Lung (tissue), 16 donors: Measurements from ENCODE around the gene COX17. TPM values are rescaled to one million over a fixed set of nuclear protein-coding genes. Genes with fewer than 3 reads are reported as not detected.

Experiments
- ATAC-seq: fragments of 200-7000 bp; cut with Tn5 transposase; one replicate; pipeline ENCODE4 v1.9.1; 2020; ENCODE audit warnings: moderate number of reproducible peaks; ENCODE audit not compliant: insufficient read depth, low FRiP score
- DNase-seq, 3 donors: peaks; one replicate each; pipeline ENCODE4 v3.0.0-alpha.2; 2013 to 2017
- H3K27ac ChIP-seq, 2 donors: one replicate each; pipeline ENCODE4 v1.5.1; 2013; ENCODE audit warnings: mild to moderate bottlenecking in 2 of 2, moderate library complexity in 2 of 2, control low read depth in 1 of 2, inconsistent platforms in 1 of 2, low read depth in 1 of 2, low read length in 1 of 2
- H3K27me3 ChIP-seq, 3 donors: one replicate each; pipeline ENCODE4 v1.5.1; 2013; ENCODE audit warnings: low read length in 2 of 3; ENCODE audit not compliant: control insufficient read depth in 3 of 3, insufficient read depth in 3 of 3
- H3K36me3 ChIP-seq, 4 donors: one replicate each; pipeline ENCODE4 v1.5.1; 2013; ENCODE audit warnings: low read length in 4 of 4, mild to moderate bottlenecking in 1 of 4, moderate library complexity in 1 of 4; ENCODE audit not compliant: control insufficient read depth in 4 of 4, insufficient read depth in 4 of 4
- H3K4me1 ChIP-seq, 5 donors: one replicate each; pipeline ENCODE4 v1.5.1; 2013; ENCODE audit warnings: low read length in 5 of 5, mild to moderate bottlenecking in 2 of 5, moderate library complexity in 1 of 5; ENCODE audit not compliant: control insufficient read depth in 5 of 5, insufficient read depth in 5 of 5
- H3K4me3 ChIP-seq: one replicate; pipeline ENCODE4 v1.5.1; 2013; ENCODE audit warnings: mild to moderate bottlenecking, control low read depth, moderate library complexity
- H3K9ac ChIP-seq, 2 donors: one replicate each; pipeline ENCODE4 v1.5.1; 2013; ENCODE audit warnings: low read length in 2 of 2, control low read depth in 1 of 2; ENCODE audit not compliant: insufficient read depth in 1 of 2
- H3K9me3 ChIP-seq, 4 donors: one replicate each; pipeline ENCODE4 v1.5.1; 2013; ENCODE audit warnings: low read length in 3 of 4, mild to moderate bottlenecking in 1 of 4, moderate library complexity in 1 of 4; ENCODE audit not compliant: control insufficient read depth in 4 of 4, insufficient read depth in 3 of 4
- WGBS, 2 donors: extraction: QIAGEN DNeasy Blood & Tissue Kit; methylation state at CpG; one replicate each; pipeline ENCODE4 v1.1.7; 2013; 5-methylcytosine and 5-hydroxymethylcytosine counted together
- long read RNA-seq, 5 donors: transcript quantifications; one replicate each; lab custom pipeline, GENCODE V29; 2026
- polyA plus RNA-seq, 2 donors: library from polyadenylated mRNA; stranded (reverse); fragments of 200-250 nt; gene quantifications; one replicate each; pipeline ENCODE4 v1.2.1, GENCODE V29; 2013
- total RNA-seq, 2 donors: library from RNA; depleted of rRNA in 1 of 2; stranded (reverse); fragments of >200 nt in 1 of 2; gene quantifications; one replicate each; pipeline ENCODE4 v1.2.1, GENCODE V29; 2014 to 2021
- TF ChIP-seq, protein P1 (sequence below): IDR thresholded peaks from 2 replicates; pipeline ENCODE4 v1.5.1; 2012; ENCODE audit warnings: mild to moderate bottlenecking; ENCODE audit errors: control extremely low read depth, extremely low read depth
- donor health status: control.
- donor health status: control.
- donor health status: Bipolar disorder and iron deficiency.
- donor health status: healthy.
- donor health status: DM: yes; HTN: yes; CAD: no.

COX17 gene, protein sequence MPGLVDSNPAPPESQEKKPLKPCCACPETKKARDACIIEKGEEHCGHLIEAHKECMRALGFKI
- total RNA-seq (10 to 100 TPM; 43.8 to 57.6 TPM), polyA plus RNA-seq (100 to 1,000 TPM in 1 of 2 donors, 10 to 100 TPM in 1; 99.1 to 261 TPM)
- long read RNA-seq, donor 1, transcript COX17-201 (3 exons, 684 nt) = major isoform, 37 of 45 reads
- long read RNA-seq, donor 1, partial matches to known transcripts = 0 of 45 reads
- long read RNA-seq, donor 1, other reads (novel, unspliced or antisense) = 5 of 45 reads
- long read RNA-seq, donor 2, transcript COX17-201 (3 exons, 684 nt) = major isoform, 20 of 23 reads
- long read RNA-seq, donor 2, partial matches to known transcripts = 0 of 23 reads
- long read RNA-seq, donor 2, other reads (novel, unspliced or antisense) = 0 of 23 reads
- long read RNA-seq, donor 3, transcript COX17-201 (3 exons, 684 nt) = major isoform, 20 of 21 reads
- long read RNA-seq, donor 3, partial matches to known transcripts = 0 of 21 reads
- long read RNA-seq, donor 3, other reads (novel, unspliced or antisense) = 0 of 21 reads
- long read RNA-seq, donor 4, transcript COX17-201 (3 exons, 684 nt) = major isoform, 16 of 18 reads
- long read RNA-seq, donor 4, partial matches to known transcripts = 0 of 18 reads
- long read RNA-seq, donor 4, other reads (novel, unspliced or antisense) = 0 of 18 reads
- long read RNA-seq, donor 5, transcript COX17-207 (2 exons, 565 nt) = minor isoform, 6 of 51 reads
- long read RNA-seq, donor 5, transcript COX17-201 (3 exons, 684 nt) = major isoform, 39 of 51 reads
- long read RNA-seq, donor 5, partial matches to known transcripts = 0 of 51 reads
- long read RNA-seq, donor 5, other reads (novel, unspliced or antisense) = 5 of 51 reads

DNA sequence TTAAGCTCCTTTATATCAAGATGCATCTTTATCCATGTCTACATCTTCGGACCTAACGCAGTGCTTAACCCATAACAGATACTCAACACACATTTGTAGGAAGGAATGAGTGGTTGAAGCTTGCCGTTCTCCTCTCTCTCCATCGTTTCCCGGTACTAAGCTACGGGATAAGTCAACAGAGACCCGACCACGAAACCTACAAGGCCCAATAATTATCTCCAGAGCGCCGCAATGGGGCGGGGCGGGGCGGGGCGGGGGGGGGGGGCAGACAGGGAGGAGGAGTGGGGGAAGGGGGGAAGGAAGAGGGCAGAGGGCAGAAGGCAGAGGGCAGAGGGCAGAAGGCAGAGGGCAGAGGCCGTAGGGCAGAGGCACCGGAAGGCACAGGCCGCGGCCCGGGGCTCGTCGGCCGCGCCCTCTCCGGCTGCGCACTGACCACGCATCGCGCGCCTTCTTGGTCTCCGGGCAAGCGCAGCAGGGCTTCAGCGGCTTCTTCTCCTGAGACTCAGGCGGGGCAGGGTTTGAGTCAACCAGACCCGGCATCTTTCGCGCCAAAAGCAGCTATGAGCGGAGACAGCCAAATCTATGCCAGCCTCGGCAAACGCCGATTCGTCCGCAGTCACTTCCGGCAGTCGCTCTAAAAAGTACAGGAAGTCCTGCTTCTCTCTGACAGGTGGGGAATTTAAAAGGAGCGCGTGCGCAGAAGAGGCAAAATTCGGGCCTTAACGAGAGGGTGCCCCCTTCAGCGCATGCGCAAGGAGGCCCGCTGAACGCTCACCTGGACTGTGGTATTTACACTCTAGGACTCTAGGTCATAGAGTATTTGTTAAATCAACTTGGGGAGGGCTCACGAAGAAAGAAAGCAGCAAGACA, at the start of gene COX17:
TSS of gene COX17 (minus strand) at position 636 of the 870 bp plus-strand sequence. CDS start at position 540, 96 bp downstream.
- ATAC-seq (peak; percentile 91), DNase-seq (peak; percentile 95 to 97 (median 97))
- Histone ChIP-seq H3K4me3 (peak within 1 kb of the TSS; percentile 83), H3K36me3 (peaks cover 5 to 14% (median 12%) of the 10 kb centered on the region in 4 donors), H3K9ac (peak within 1 kb of the TSS; percentile 51 to 90), H3K4me1 (peaks cover 0 to 18% (median 10%) of the 10 kb centered on the region in 5 donors), H3K9me3 (no peaks in the 10 kb centered on the region), H3K27ac (peak within 1 kb of the TSS; percentile 84 to 96), H3K27me3 (no peaks in the 10 kb centered on the region)
- TF ChIP-seq, protein P1, sequence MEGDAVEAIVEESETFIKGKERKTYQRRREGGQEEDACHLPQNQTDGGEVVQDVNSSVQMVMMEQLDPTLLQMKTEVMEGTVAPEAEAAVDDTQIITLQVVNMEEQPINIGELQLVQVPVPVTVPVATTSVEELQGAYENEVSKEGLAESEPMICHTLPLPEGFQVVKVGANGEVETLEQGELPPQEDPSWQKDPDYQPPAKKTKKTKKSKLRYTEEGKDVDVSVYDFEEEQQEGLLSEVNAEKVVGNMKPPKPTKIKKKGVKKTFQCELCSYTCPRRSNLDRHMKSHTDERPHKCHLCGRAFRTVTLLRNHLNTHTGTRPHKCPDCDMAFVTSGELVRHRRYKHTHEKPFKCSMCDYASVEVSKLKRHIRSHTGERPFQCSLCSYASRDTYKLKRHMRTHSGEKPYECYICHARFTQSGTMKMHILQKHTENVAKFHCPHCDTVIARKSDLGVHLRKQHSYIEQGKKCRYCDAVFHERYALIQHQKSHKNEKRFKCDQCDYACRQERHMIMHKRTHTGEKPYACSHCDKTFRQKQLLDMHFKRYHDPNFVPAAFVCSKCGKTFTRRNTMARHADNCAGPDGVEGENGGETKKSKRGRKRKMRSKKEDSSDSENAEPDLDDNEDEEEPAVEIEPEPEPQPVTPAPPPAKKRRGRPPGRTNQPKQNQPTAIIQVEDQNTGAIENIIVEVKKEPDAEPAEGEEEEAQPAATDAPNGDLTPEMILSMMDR = no peak
- 1% methylated on average over 51 to 54 of the region's 54 CpGs for WGBS, 2 donors

GRCh38 chr3:119726909-119727308, 49.7 kb upstream of the COX17 start:
- no peak for ATAC-seq
- 74 to 85% methylated on average over 2 of the region's 2 CpGs for WGBS, 2 donors
- Histone ChIP-seq H3K27ac (no peak overlapping the region), H3K9ac (no peak overlapping the region), H3K36me3 (no peaks in the 10 kb centered on the region), H3K4me1 (no peaks in the 10 kb centered on the region), H3K9me3 (no peaks in the 10 kb centered on the region), H3K27me3 (no peaks in the 10 kb centered on the region), H3K4me3 (no peak overlapping the region)
- DNase-seq = no peak
- TF ChIP-seq, protein P1 = no peak

GRCh38 chr3:119723022-119723421, 45.8 kb upstream of the COX17 start:
- Histone ChIP-seq H3K4me1 (no peaks in the 10 kb centered on the region), H3K9me3 (no peaks in the 10 kb centered on the region), H3K27ac (no peak overlapping the region), H3K27me3 (no peaks in the 10 kb centered on the region), H3K4me3 (no peak overlapping the region), H3K9ac (no peak overlapping the region), H3K36me3 (no peaks in the 10 kb centered on the region)
- TF ChIP-seq, protein P1 = no peak
- no peak for DNase-seq
- no peak for ATAC-seq
- WGBS, 2 donors = 52 to 54% methylated on average over 2 of the region's 2 CpGs
